Keratinocyte (primary cell): Measurements from ENCODE around the gene CDHR3.
"Not testable (repeated sequence)": the region's sequence is repeated elsewhere in the genome, so short reads cannot be mapped to it uniquely, and the experiment has no call there.

Source experiments
- EZH2 ChIP-seq: IDR thresholded peaks from one replicate; pipeline ENCODE4 v1.6.1; 2012; ENCODE audit warnings: inconsistent platforms, mild to moderate bottlenecking, low read length, moderate library complexity
- TF ChIP-seq, protein P1 (sequence below), 3 experiments: IDR thresholded peaks in 1 of 3; conservative IDR thresholded peaks in 1 of 3; optimal IDR thresholded peaks in 1 of 3; 2 replicates in 2 of 3; 3 replicates in 1 of 3; pipeline versions ENCODE3 to v1.5.1; 2011; ENCODE audit warnings: low read length in 3 of 3, mild to moderate bottlenecking in 3 of 3, moderate library complexity in 2 of 3, control low read depth in 1 of 3, inconsistent platforms in 1 of 3; ENCODE audit not compliant: insufficient read depth in 2 of 3; ENCODE audit errors: extremely low read depth in 1 of 3

- TF ChIP-seq, protein P1, sequence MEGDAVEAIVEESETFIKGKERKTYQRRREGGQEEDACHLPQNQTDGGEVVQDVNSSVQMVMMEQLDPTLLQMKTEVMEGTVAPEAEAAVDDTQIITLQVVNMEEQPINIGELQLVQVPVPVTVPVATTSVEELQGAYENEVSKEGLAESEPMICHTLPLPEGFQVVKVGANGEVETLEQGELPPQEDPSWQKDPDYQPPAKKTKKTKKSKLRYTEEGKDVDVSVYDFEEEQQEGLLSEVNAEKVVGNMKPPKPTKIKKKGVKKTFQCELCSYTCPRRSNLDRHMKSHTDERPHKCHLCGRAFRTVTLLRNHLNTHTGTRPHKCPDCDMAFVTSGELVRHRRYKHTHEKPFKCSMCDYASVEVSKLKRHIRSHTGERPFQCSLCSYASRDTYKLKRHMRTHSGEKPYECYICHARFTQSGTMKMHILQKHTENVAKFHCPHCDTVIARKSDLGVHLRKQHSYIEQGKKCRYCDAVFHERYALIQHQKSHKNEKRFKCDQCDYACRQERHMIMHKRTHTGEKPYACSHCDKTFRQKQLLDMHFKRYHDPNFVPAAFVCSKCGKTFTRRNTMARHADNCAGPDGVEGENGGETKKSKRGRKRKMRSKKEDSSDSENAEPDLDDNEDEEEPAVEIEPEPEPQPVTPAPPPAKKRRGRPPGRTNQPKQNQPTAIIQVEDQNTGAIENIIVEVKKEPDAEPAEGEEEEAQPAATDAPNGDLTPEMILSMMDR (optimal IDR thresholded peaks at IDR 0.05 in 1 of 3, IDR thresholded peaks at IDR 0.05 in 1 of 3, conservative IDR thresholded peaks at IDR 0.05 in 1 of 3; ENCODE audit: extremely low read depth in 1 of 3, insufficient read depth in 2 of 3, low read length in 3 of 3) = not testable (repeated sequence)
- TF ChIP-seq EZH2 = not testable (repeated sequence)
Measured at GRCh38 chr7:105955651-105956466, 7.2 kb upstream of the CDHR3 start.
